Right ventricle myocardium inferior (tissue), 1 donor: ENCODE measurements around the gene VDAC2. TPM values are rescaled to one million over a fixed set of nuclear protein-coding genes. Genes with fewer than 3 reads are reported as not detected.
"Not testable (repeated sequence)": the region's sequence is repeated elsewhere in the genome, so short reads cannot be mapped to it uniquely, and the experiment has no call there.

Experiments
- ATAC-seq: fragments of 200-7000 bp; cut with Tn5 transposase; one replicate; pipeline ENCODE4 v1.9.1; 2020; ENCODE audit warnings: mild to moderate bottlenecking, moderate library complexity
- DNase-seq: peaks from one replicate; pipeline ENCODE4 v3.0.0; 2021; ENCODE audit errors: missing footprints
- intact Hi-C: fragments of 100-400 bp; cut with DNase I; formaldehyde crosslinking; loops from one replicate; pipeline ENCODE4 v1.11.0; 2022
- total RNA-seq: library from RNA; stranded (reverse); fragmentation: NEBNext Ultra II Directional; extraction: Animal tissue kit (Norgen Biotek cat#: 25700); gene quantifications from one replicate; pipeline ENCODE4 v1.2.1, GENCODE V29; 2021
- donor health status: DM: no; HTN: yes; CAD: no; lungs with severe emphysema.

Gene VDAC2
- total RNA-seq, 1 donor from 2014 or later, result 470 TPM

DNA sequence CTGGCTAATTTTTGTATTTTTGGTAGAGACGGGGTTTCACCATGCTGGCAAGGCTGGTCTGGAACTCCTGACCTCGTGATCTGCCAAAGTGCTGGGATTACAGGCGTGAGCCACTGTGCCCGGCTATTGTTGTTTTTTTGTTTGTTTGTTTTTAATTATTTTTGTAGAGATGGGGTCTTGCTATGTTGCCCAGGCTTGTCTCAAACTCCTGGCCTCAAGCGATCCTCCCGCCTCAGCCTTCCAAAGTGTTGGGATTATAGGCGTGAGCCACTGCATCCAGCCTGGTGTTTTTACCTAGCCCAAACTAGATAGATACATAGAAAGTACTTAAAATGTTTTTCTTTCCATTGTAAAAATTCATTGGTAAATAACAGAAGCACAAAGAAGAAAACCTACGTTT is 10.9 kb downstream of the VDAC2 start:
- DNase-seq, intact Hi-C loops, ATAC-seq: not testable (repeated sequence)

DNA sequence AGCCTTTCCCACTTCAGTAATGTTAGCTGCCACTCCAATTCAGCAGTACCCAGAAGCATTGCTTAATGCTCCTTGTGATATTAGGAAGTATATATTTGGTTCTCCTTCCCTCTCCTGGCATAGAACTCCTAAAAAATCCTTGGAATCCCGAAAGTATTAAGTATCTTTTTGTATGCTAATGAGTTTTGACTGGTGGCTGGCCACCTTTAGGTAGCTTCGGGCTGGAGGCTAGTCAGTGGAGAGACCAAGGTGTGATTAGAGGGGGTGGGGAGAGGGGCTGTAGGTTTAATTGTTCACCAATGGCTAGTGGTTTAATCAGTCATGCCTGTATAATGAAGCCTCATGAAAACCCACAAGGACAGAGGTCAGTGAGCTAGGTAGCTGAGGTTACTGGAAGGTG is 12.9 kb downstream of the VDAC2 start:
- ATAC-seq (no peak), DNase-seq (no peak)
- intact Hi-C loops, result no loop called here

DNA sequence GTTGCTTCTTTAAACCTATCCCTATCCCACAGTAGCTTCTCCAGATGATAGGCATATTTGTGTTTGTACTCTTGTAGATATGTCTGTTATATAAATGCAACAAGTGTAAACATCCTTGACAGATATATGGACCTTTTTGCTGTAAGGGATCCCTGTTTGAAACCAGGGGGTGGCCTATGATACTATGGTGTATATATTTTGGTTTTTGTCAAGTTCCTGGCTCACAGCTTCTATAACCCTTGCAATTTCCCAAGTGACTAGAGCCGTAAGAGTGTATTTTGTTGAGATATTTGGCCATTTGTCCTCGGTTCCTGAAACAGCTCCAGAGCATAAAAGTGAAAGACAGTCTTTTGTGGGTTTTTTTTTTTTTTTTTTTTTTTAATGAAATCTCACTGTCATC is 15.5 kb downstream of the VDAC2 start:
- no peak for ATAC-seq
- intact Hi-C loops, result no loop called here
- no peak for DNase-seq

DNA sequence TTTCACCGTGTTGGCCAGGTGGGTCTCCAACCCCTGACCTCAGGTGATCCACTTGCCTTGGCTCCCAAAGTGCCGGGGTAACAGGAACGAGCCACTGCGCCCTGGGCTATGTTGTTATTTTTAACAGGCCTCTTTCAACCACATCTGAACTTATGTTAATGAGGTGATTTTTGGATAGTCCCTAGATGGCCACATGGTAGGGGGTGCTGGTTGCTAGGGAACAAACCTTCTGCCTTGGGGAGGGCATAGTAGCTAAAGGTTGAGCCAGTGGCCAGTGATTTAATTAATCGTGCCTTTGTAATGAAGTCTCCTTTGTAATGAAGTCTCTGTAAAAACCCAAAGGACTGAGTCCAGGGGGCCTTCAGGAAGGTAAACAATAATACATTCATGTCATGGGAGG is 16.1 kb downstream of the VDAC2 start:
- intact Hi-C loops, result no loop called here
- no peak for ATAC-seq
- DNase-seq, result no peak

DNA sequence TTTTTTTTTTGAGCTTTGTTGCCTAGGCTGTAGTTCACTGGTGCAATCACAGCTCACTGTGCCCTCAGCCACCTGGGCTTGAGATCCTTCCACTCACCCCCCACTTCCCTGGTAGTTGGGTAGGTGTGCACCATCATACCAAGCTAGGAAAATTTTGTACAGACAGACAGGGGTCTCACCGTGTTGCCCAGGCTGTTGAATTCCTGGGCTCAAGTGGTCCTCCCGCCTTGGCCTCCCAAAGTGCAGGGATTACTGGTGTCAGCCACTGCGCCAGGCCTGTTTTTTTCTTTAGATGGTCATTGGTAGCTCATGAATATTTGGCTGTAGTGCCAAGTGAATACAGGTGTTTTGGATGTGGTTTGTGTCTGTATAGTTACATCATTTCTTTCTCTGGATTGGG is 17.7 kb downstream of the VDAC2 start:
- intact Hi-C loops, result loop anchor here (2.0 kb wide), 1 partner anchor 117 kb away; the partner anchor contains the start of gene SAMD8
- DNase-seq (no peak), ATAC-seq (no peak)

DNA sequence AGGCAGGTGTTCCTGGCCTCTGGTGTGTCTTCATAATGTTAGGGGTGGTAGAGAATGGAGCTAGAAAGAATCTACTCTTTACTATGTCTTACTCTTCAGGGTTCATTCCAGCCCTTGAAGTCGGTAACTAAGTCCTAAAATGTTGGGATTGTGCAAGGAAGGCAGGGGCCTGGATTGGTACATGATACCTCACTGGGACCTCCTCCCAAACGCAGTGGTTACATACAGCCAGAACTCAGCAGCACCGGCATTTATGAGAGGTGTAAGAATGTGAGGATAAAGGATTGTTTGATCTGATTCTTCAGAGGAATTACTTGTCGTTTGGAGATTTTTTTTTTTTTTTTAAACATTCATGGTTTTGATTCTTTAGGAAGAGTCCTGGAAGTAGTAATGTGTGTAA is 18.2 kb downstream of the VDAC2 start:
- DNase-seq, result no peak
- intact Hi-C loops, result loop anchor here (2.0 kb wide), 1 partner anchor 118 kb away; the partner anchor contains the start of gene SAMD8
- no peak for ATAC-seq

DNA sequence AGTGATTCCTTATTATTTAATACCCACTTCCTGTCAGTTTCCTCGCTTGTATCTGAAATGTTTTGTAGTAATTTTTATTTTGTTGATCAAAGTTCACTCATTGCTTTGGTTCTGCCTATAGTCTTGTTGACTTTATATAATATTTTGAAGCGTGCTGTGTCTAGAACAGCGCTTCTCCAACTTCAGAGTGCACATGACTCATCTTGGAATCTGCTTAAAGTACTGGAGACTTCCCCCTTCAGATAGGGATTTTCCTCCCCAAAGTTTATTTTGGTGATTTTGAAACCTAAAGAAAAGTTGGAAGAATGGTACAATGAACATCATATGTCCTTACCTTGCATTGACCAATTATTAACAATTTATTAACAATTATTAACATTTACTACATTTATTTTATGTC is 19.4 kb downstream of the VDAC2 start:
- intact Hi-C loops, result loop anchor here (2.0 to 10.0 kb wide), 4 partner anchors 119 to 1075 kb away; partner anchors contain the start of genes ADK, AP3M1, KAT6B and SAMD8
- ATAC-seq (no peak), DNase-seq (no peak)

DNA sequence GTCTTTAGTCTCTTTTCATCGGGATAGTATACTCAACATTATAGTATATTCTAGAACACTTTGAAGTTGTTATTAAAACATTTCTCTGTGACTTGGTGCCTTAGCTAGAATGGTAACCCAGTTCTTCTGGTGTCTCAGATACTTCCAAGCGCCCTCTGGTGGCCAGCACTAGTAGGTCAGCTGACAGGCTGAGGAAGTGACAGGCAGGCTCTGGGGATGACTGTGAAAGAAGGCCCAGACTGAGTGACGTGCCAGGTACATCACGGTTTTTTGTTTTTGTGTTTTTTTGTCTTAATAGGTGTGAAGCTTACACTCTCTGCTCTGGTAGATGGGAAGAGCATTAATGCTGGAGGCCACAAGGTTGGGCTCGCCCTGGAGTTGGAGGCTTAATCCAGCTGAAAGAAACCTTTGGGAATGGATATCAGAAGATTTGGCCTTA is 20.0 kb downstream of the VDAC2 start:
- ATAC-seq (no peak), DNase-seq (peak; percentile 95)
- intact Hi-C loops, result loop anchor here (10.0 kb wide), 3 partner anchors 196 to 1076 kb away; partner anchors contain the start of genes ADK, AP3M1 and KAT6B

DNA sequence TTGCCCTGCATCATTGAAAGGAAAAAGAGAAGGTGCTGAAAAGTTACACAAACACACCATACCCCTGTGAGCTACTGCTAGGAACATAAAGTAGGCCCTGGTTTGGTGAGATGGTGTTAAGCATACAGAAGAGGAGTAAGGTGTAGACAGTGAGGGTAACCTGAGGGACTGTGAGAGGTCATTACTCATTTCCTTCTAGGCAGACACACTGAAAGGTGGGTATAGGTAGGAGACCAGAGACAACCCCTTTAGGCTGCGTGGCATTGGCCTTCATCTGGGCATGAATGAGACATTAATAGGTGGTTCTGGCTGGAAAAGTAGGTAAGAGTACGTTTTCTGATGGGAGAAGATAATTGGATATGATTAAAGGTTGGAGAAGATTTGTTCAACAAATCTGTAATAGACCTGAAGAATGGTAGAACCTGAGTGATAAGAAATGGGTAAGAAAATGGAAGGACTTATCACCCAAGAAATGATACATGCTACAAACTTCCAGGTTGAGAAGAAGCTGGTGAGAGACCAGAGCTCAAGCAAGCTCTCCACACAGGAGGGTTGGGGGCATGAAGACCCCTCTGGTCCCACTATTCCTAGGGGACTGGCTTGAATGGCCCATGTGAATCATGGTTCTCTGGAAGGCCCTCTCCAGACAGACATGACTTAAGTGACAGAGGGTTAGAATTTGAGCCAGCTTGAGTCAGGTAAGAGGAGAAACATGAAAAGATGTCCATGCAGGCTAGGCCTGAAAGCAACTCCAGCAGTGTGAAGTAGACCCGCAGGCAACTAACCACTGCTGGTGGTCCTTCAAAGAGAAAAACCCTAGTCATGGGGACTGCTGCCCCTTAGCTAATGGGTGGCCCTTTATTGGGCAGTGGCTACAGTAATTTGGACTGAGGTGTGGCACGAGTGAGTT is 21.3 kb downstream of the VDAC2 start:
- DNase-seq (no peak), ATAC-seq (no peak)
- intact Hi-C loops, result loop anchor here (10.0 kb wide), 3 partner anchors 197 to 1077 kb away; partner anchors contain the start of genes ADK, AP3M1 and KAT6B

DNA sequence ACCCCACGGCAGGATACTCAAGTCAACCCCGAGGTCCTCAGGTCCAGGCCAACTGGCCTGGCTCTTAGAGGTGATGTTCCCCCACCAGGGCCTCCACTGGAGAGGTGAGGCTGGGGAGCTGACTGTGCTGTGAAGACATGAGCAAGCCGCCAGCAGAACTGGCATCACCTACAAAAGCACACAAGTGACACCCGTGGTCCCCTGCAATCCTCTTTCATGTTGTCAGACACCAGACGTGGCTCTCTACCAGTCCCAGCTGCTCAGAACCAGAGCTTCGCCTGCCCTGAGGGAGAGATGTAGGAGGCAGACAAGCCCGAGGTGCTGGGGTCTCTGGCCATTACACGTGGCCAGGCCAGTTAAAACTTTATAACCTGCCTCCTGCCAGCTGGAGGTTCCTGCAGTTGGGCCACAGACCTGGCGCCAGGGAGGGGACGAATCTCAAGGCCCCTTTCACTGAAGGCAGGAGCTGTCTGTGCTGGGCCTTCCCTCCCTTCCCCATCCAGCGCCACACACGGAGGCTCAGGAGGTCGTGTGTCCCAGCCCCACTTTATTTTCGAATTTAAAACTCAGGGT is 22.9 kb downstream of the VDAC2 start:
- no peak for ATAC-seq
- DNase-seq, result no peak
- intact Hi-C loops, result loop anchor here (2.0 to 10.0 kb wide), 5 partner anchors 45 to 1079 kb away; partner anchors contain the start of genes ADK, AP3M1 and KAT6B

DNA sequence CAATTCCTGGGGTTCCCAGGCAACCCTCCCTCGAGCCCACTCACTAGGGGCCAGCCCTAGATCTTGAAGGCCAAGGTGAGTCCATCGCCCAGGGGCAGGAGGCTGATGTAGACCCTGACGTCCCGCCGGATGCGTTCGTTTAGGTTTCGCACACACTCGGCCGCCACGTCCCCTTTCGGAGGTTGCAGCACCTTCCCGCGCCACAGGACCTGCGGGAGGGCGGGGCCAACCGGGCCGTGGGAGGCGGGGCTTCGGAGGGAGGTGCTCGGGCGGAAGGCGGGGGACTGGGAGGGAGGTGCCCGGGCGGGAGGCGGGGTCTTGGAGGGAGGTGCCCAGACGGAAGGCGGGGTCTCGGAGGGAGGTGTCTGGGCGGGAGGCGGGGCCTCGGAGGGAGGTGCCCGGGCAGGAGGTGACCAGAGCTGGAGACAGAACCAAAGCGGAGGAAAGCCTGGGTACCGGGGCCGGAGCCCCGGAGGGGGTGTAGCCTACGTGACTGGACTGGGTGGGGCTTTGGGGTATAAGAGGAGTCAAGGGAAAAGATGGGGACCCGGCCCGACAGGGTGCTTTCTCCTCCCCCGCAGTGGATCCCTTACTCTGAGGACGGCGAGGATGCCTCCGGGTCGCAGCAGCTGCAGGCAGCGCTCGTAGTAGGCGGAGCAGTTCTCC is 23.6 kb downstream of the VDAC2 start:
- ATAC-seq (peak; percentile 80), DNase-seq (peak; percentile 96)
- intact Hi-C loops, result loop anchor here (2.0 to 10.0 kb wide), 5 partner anchors 45 to 1079 kb away; partner anchors contain the start of genes ADK, AP3M1 and KAT6B

DNA sequence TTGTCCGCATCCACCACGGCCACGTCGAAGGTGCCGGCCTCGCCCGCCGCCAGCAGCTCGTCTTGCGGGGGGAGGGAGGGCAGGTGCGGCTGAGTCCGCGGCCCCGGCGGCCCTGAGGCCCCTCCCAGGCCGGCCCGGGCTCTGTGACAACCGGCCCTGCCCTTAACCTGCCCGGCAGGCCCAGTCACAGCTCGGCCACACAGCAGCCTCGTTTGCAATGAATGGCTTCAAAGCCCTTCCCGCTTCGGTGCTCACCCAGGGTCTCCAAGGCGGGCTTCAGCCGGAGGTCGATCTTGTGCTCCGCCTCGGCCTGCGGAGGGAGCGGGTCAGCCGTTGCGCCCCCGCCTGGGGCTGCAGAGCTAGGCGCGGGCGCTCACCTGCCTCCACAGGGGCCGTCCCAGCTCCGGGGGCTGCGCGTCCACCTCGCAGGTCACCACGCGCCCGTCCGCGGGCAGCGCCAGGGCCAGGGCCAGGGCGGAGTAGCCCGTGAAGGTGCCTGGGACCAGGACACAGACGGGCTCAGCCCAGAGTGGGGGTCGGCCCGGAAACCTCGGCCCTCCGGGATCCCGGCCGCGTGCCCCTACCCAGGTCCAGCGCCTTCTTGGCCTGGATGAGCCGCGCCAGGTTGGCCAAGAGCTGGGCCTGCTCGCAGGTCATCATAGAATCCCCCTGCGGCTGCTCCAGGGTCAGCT is 24.2 kb downstream of the VDAC2 start:
- ATAC-seq (peak; percentile 17), DNase-seq (no peak)
- intact Hi-C loops, result loop anchor here (2.0 to 10.0 kb wide), 7 partner anchors 46 to 1080 kb away; partner anchors contain the start of genes ADK, AP3M1 and KAT6B

DNA sequence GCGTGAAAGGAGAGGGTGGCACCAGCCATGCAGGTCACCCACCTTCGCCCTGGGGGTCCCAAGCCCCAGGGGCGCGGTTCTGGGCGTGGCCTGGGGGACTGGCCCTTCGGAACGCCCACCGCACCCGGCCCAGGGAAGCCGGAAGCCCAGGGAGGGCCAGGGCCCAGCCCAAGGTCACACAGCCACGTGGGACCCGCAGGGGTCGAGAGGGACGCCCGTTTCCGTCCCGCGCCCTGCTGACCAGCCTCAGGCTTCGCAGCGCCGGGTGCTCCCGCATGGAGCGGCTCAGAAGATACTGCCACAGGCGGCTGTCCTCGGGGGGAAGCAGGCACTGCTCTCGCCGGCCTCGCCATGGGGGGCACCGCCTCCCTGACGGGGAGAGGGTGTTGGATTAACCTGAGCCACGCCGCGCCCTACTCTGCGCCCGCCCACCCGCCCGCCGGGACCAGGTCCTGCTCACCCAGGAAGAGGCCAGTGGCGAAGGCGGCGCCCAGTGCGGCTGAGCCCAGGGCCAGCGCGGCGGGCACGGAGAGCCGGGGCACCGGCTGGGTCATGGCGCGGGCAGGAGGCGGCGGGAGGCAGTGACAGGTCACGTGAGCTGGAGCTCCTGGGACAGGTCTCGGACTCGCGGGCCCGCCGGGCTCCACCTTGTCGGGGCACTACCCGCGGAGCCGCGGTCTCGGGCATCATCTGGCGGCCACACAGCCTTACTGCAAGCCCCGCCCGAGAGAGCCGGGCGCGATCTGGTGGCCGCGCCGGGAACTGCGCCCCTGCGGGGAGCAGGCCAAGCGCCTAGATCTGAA is 25.0 kb downstream of the VDAC2 start, which contains the start of gene COMTD1:
TSS of gene COMTD1 (minus strand) at position 583 of the 803 bp plus-strand sequence. CDS start at position 554, 29 bp downstream.
- peak; percentile 83 for ATAC-seq
- peak; percentile 98 for DNase-seq
- intact Hi-C loops, result loop anchor here (2.0 to 10.0 kb wide), 7 partner anchors 47 to 1081 kb away; partner anchors contain the start of genes ADK, AP3M1 and KAT6B

DNA sequence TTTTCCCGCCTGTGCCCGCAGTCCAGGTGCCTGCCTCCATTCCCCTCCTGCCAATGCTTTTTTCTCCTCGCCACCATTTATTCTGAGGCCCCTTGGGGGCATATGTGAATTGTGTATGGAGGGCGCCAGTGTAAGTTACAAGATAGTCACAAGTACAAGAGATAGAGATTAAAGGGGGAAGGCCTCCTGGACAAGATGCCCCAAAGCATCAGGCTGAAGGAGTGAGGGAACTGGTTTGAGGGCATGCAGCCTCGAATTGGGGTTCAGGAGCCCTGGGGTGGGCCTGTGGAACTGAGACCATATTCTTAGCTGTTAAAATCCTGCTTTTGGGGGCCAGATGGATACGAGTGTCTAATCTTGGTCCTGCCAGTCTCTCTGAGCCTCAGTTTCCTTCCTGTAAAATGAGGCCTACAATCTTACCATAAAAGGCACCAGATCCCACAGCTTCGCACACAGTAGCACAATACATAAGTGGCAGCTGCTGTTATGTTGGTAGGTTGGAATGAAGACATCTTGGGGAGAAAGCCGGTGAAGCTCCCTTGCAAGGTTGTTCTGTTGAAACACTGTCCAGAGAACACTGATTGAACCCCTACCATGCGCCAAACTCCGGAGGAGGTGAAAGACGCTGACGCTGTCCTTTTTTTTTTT is 25.7 kb downstream of the VDAC2 start:
- no peak for ATAC-seq
- intact Hi-C loops, result loop anchor here (5.0 to 10.0 kb wide), 5 partner anchors 202 to 1082 kb away; partner anchors contain the start of genes ADK, AP3M1 and KAT6B
- no peak for DNase-seq

DNA sequence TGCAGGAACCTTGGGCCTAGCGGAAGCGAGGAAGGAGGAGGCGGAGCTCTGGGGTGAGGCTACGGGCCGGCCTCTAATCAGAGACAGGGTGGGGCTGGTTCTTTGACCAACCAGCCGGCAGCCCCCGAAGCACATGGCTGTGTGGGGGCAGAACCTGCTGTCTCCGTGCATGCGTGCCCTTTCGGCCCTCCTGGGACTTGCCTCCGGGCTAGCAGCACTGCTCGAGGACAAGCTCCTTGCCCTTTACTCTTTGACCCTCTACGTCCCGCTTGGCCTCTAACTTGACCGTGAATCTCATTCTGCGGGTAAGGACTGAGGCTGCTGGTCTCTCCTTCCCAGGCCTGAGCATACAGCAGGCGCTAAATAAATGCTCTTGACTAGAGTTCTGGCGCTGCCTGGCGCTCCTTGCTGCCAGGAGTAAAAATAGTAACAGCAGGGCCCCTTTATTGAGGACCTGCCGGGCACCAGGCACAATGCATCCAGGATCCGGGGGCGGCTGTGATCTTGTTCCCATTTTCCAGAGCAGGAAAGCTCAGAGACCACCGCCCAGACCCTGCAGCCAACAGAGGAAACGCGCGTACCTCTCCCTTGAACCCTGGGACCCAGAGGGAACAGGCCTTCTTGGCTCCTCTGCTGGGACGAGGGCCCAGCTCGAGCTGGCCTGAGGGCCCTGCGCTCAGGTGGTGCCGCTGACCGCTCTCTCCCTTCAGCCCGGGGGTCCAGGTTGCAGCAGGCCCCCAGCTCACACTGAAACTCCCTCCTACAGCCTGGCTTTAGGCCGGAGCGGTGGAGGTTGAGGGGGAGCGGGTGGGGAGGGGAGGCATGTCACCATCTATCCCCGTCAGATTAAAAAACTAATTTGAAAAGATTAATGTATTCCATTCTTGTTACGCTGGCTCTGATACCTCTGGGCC is 27.8 kb downstream of the VDAC2 start:
- intact Hi-C loops, result loop anchor here (5.0 to 10.0 kb wide), 5 partner anchors 204 to 1084 kb away; partner anchors contain the start of genes ADK, AP3M1 and KAT6B
- ATAC-seq, result no peak
- no peak for DNase-seq
